HG02571 (cell line): ENCODE results near the gene ZNF592.

Experiments used
- ATAC-seq: cut with Tn5 transposase; IDR thresholded peaks from one replicate; pipeline ENCODE4 v1.9.1; 2021; ENCODE audit warnings: mild to moderate bottlenecking, moderate library complexity; ENCODE audit not compliant: unreplicated experiment

The ZNF592 gene

GRCh38 chr15:84775867-84776449, 27.6 kb downstream of the ZNF592 start:
- ATAC-seq = no peak

- ATAC-seq = no peak
These were observed 29.8 kb downstream of the ZNF592 start for GRCh38 chr15:84778194-84778593.

- ATAC-seq = no peak
These were observed 32.1 kb downstream of the ZNF592 start for GRCh38 chr15:84780492-84780891.

GRCh38 chr15:84781495-84781894, 33.1 kb downstream of the ZNF592 start:
- ATAC-seq = no peak

- ATAC-seq = no peak
These were observed 34.0 kb downstream of the ZNF592 start for GRCh38 chr15:84782346-84782745.

GRCh38 chr15:84783493-84784251, 35.3 kb downstream of the ZNF592 start:
- no peak for ATAC-seq

GRCh38 chr15:84784262-84784661, 35.9 kb downstream of the ZNF592 start:
- ATAC-seq = no peak

GRCh38 chr15:84785053-84785452, 36.7 kb downstream of the ZNF592 start:
- no peak for ATAC-seq

GRCh38 chr15:84788500-84788899, 40.1 kb downstream of the ZNF592 start:
- ATAC-seq = no peak

- no peak for ATAC-seq
These were observed 41.4 kb downstream of the ZNF592 start for GRCh38 chr15:84789762-84790161.

GRCh38 chr15:84790676-84791075, 42.3 kb downstream of the ZNF592 start:
- no peak for ATAC-seq

GRCh38 chr15:84791763-84792162, 43.4 kb downstream of the ZNF592 start:
- ATAC-seq = no peak

GRCh38 chr15:84793431-84794161, 45.2 kb downstream of the ZNF592 start:
- ATAC-seq = no peak

- ATAC-seq = no peak
These were observed 45.8 kb downstream of the ZNF592 start for GRCh38 chr15:84794162-84794547.

GRCh38 chr15:84795186-84795585, 46.8 kb downstream of the ZNF592 start:
- no peak for ATAC-seq

- ATAC-seq = no peak
These were observed 48.8 kb downstream of the ZNF592 start for GRCh38 chr15:84797212-84797611.

- no peak for ATAC-seq
These were observed 49.4 kb downstream of the ZNF592 start for GRCh38 chr15:84797801-84798200.

GRCh38 chr15:84798436-84798946, 50.1 kb downstream of the ZNF592 start:
- no peak for ATAC-seq

GRCh38 chr15:84799511-84800187, 51.3 kb downstream of the ZNF592 start:
- no peak for ATAC-seq

GRCh38 chr15:84800365-84800806, 52.0 kb downstream of the ZNF592 start:
- ATAC-seq = no peak
